MCF 10A (cell line): ENCODE data around the gene COQ5. TPM values are rescaled to one million over a fixed set of nuclear protein-coding genes. Genes with fewer than 3 reads are reported as not detected.

Experiments
- BruUV-seq: library from RNA; stranded (reverse); fragments of 400-500 nt; replicated peaks from 2 replicates; lab custom pipeline; 2021; lab: Mats Ljungman, UMichigan
- CTCF ChIA-PET: fragments of 300-600 bp; sonication (Branson Sonifier 250); formaldehyde crosslinking; extraction: SDS; loops from one replicate; lab custom pipeline; 2021; ENCODE audit warnings: antibody characterized with exemption, inconsistent platforms; lab: Yijun Ruan, JAX
- POLR2A ChIA-PET: fragments of 300-600, 350-650 bp; sonication (Branson Sonifier 250); formaldehyde crosslinking; extraction: SDS; loops from one replicate; lab custom pipeline; 2020; ENCODE audit warnings: antibody characterized with exemption, inconsistent platforms; lab: Yijun Ruan, JAX
- DNase-seq: peaks from one replicate; pipeline ENCODE4 v3.0.0-alpha.2; 2018; ENCODE audit not compliant: unreplicated experiment
- H3K27ac Mint-ChIP-seq: one replicate; pipeline ENCODE4 v1.8.0; 2022; ENCODE audit warnings: mild to moderate bottlenecking, low read depth, mixed read lengths; ENCODE audit not compliant: unreplicated experiment
- H3K27me3 Mint-ChIP-seq: one replicate; pipeline ENCODE4 v1.8.0; 2022; ENCODE audit warnings: mixed read lengths; ENCODE audit not compliant: insufficient read depth, unreplicated experiment
- H3K36me3 Mint-ChIP-seq: one replicate; pipeline ENCODE4 v1.8.0; 2022; ENCODE audit warnings: mild to moderate bottlenecking, moderate library complexity, mixed read lengths; ENCODE audit not compliant: insufficient read depth, unreplicated experiment
- H3K4me1 Mint-ChIP-seq: one replicate; pipeline ENCODE4 v1.8.0; 2022; ENCODE audit warnings: mixed read lengths; ENCODE audit not compliant: insufficient read depth, unreplicated experiment
- H3K4me3 Mint-ChIP-seq: one replicate; pipeline ENCODE4 v1.8.0; 2022; ENCODE audit warnings: mild to moderate bottlenecking, moderate library complexity, mixed read lengths; ENCODE audit not compliant: unreplicated experiment
- H3K9me3 Mint-ChIP-seq: one replicate; pipeline ENCODE4 v1.8.0; 2022; ENCODE audit warnings: mixed read lengths; ENCODE audit not compliant: unreplicated experiment
- CTCF ChIP-seq: fragments of 200-600 bp; IDR thresholded peaks from one replicate; pipeline ENCODE4 v1.8.0; 2022; ENCODE audit warnings: antibody characterized with exemption, mild to moderate bottlenecking; ENCODE audit not compliant: unreplicated experiment
- intact Hi-C: fragments of 100-400 bp; cut with micrococcal nuclease; formaldehyde crosslinking; loops from 2 replicates; pipeline ENCODE4 v1.14.1; 2022
- total RNA-seq: library from RNA; stranded (reverse); gene quantifications from 2 replicates; pipeline ENCODE4 v1.2.3, GENCODE V29; 2022

Gene COQ5
- total RNA-seq, 1 experiment from 2014 or later = 22.9 TPM

- peak; percentile 58 for TF ChIP-seq CTCF
- Mint-ChIP-seq H3K9me3 (no peaks in the 10 kb centered on the region), H3K4me1 (no peaks in the 10 kb centered on the region), H3K27ac (no peak overlapping the region), H3K36me3 (peaks cover 80% of the 10 kb centered on the region), H3K4me3 (no peak overlapping the region), H3K27me3 (no peaks in the 10 kb centered on the region)
- intact Hi-C loops = no loop called here
- BruUV-seq = no TSS peak
- CTCF ChIA-PET = interaction anchor here (0.5 to 5.8 kb wide), 10 partner anchors 11 to 720 kb away, joined by 3 to 42 read pairs (median 4); partner anchors contain the start of gene SRSF9
- DNase-seq = peak; percentile 46
- POLR2A ChIA-PET = interaction anchor here (0.8 to 1.9 kb wide), 3 partner anchors 13 to 16 kb away, joined by 3 to 6 read pairs (median 4); partner anchors contain the start of gene COX6A1
These were observed 75.0 kb downstream of the COQ5 start for GRCh38 chr12:120453977-120454376.

Other genes starting within 250 kb of the COQ5 start
- 2,753 and 3,369 TPM in 2 replicates for gene RNU4-2, start 237.3 kb downstream of the COQ5 start, total RNA-seq
- 1,764 and 2,069 TPM in 2 replicates for gene RNU4-1, start 235.9 kb downstream of the COQ5 start, total RNA-seq
- 0.61 TPM in 1 of 2 replicates, not detected in the other for gene SIRT4, start 226.8 kb downstream of the COQ5 start, total RNA-seq
- gene PLA2G1B, start 201.4 kb downstream of the COQ5 start, total RNA-seq = not detected in 2 replicates
- not detected in 2 replicates for gene MSI1, start 160.0 kb downstream of the COQ5 start, total RNA-seq
- 475 and 518 TPM in 2 replicates for gene COX6A1, start 91.0 kb downstream of the COQ5 start, total RNA-seq
- 48.4 and 50.2 TPM in 2 replicates for gene TRIAP1, start 82.8 kb downstream of the COQ5 start, total RNA-seq
- gene GATC, start 82.7 kb downstream of the COQ5 start, total RNA-seq = 29.7 and 32.1 TPM in 2 replicates
- gene SRSF9, start 59.4 kb downstream of the COQ5 start, total RNA-seq = 192 and 193 TPM in 2 replicates
- 247 and 351 TPM in 2 replicates for gene DYNLL1, start 33.0 kb downstream of the COQ5 start, total RNA-seq
- 166 and 222 TPM in 2 replicates for gene RNF10, start 5.2 kb upstream of the COQ5 start, total RNA-seq
- gene POP5, start 52.2 kb upstream of the COQ5 start, total RNA-seq = 24.3 and 29.9 TPM in 2 replicates
- not detected in 2 replicates for gene CABP1, start 111.5 kb upstream of the COQ5 start, total RNA-seq
- 107 and 144 TPM in 2 replicates for gene MLEC, start 158.0 kb upstream of the COQ5 start, total RNA-seq
- gene UNC119B, start 181.3 kb upstream of the COQ5 start, total RNA-seq = 31.0 and 34.7 TPM in 2 replicates
- gene ACADS, start 196.7 kb upstream of the COQ5 start, total RNA-seq = 1.9 and 2.1 TPM in 2 replicates